UCSD-AML1 (cell line): ENCODE results near the gene ZBTB46.

ENCODE experiments used
- DNase-seq: peaks from one replicate; lab custom pipeline; 2025; ENCODE audit not compliant: unreplicated experiment; lab: John Stamatoyannopoulos, UW

The ZBTB46 gene

GRCh38 chr20:63696628-63697356 is 134.3 kb downstream of the ZBTB46 start, which contains the start of gene TNFRSF6B:
TSS of gene TNFRSF6B (plus strand) at chr20:63696652. CDS start at chr20:63696768, 116 bp downstream.
- no peak for DNase-seq

- no peak for DNase-seq
These were observed 134.8 kb downstream of the ZBTB46 start for GRCh38 chr20:63696306-63696627.

DNA sequence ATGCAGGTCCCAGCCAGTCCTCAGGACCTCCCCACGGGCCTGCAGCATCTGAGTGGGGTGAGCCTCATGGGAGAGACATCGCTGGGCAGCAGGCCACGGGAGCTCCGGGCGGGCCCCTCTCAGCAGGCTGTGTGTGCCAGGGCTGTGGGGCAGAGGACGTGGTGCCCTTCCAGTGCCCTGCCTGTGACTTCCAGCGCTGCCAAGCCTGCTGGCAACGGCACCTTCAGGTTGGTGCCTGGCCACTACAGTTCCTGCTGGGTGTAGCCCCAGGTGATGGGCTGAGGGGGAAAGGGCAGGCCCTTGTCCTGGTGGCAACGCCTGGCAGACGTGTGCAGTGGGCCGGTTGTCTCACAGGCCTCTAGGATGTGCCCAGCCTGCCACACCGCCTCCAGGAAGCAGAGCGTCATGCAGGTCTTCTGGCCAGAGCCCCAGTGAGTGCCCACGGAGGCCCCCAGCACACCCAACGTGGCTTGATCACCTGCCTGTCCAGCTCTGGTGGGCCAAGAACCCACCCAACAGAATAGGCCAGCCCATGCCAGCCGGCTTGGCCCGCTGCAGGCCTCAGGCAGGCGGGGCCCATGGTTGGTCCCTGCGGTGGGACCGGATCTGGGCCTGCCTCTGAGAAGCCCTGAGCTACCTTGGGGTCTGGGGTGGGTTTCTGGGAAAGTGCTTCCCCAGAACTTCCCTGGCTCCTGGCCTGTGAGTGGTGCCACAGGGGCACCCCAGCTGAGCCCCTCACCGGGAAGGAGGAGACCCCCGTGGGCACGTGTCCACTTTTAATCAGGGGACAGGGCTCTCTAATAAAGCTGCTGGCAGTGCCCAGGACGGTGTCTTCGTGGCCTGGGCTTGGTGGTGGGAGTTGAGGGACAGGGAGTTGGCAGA is 135.4 kb downstream of the ZBTB46 start:
- no peak for DNase-seq

DNA sequence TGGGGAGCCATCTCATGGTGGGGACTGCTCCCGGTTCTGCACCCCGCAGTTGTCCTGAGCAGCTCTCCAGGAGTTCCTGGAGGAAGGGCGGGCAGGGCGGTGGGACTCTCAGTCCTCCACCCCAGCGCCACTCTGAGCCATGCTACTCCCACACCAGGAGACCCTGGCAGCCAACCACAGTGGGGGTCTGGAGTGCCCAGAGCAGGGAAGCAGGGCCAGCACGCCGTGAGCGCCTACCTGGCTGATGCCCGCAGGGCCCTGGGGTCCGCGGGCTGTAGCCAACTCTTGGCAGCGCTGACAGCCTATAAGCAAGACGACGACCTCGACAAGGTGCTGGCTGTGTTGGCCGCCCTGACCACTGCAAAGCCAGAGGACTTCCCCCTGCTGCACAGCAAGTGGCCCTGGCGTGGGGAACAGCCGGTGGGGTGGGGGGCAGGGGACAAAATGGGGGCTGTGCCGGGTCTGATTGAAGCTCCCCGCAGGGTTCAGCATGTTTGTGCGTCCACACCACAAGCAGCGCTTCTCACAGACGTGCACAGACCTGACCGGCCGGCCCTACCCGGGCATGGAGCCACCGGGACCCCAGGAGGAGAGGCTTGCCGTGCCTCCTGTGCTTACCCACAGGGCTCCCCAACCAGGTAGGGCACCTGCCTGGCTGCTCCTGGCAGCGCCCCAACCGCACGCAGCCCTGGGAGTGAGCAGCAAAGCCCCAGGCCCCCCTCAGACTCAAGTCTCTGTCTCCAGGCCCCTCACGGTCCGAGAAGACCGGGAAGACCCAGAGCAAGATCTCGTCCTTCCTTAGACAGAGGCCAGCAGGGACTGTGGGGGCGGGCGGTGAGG is 136.3 kb downstream of the ZBTB46 start:
- no peak for DNase-seq

GRCh38 chr20:63693733-63694583 is 137.1 kb downstream of the ZBTB46 start:
- no peak for DNase-seq
